A673 (cell line): ENCODE data around the gene MT4. TPM values are rescaled to one million over a fixed set of nuclear protein-coding genes. Genes with fewer than 3 reads are reported as not detected.

Source experiments
- BruUV-seq: library from RNA; stranded (reverse); fragments of 400-500 nt; replicated peaks from 2 replicates; lab custom pipeline; 2021; lab: Mats Ljungman, UMichigan
- CTCF ChIA-PET: fragments of 300-600 bp; sonication (Branson Sonifier 250); formaldehyde crosslinking; loops from one replicate; lab custom pipeline; 2022; ENCODE audit warnings: antibody characterized with exemption; lab: Charles Lee
- POLR2A ChIA-PET: fragments of 300-600 bp; sonication (Branson Sonifier 250); formaldehyde crosslinking; loops from one replicate; lab custom pipeline; 2022; ENCODE audit warnings: antibody characterized with exemption; ENCODE audit not compliant: low non-redundant PET; lab: Charles Lee
- DNase-seq: peaks from one replicate; pipeline ENCODE4 v3.0.0-alpha.2; 2015; ENCODE audit warnings: low spot score
- H3K27ac ChIP-seq: fragments of 200-600 bp; sonication (generic); 2 replicates; pipeline ENCODE4 v1.5.1; 2016; ENCODE audit warnings: mixed run types, low read depth, mild to moderate bottlenecking, mixed read lengths, antibody characterized with exemption, low read length; ENCODE audit not compliant: poor library complexity, severe bottlenecking
- H3K27me3 ChIP-seq: fragments of 200-600 bp; sonication (generic); replicated peaks from 2 replicates; pipeline ENCODE4 v1.6.1; 2017; ENCODE audit warnings: mixed run types, low read depth, mild to moderate bottlenecking, mixed read lengths, antibody characterized with exemption, low read length; ENCODE audit not compliant: insufficient read depth, poor library complexity
- H3K36me3 ChIP-seq: fragments of 200-600 bp; sonication (generic); 2 replicates; pipeline ENCODE4 v1.6.1; 2016; ENCODE audit warnings: mixed run types, mild to moderate bottlenecking, mixed read lengths, antibody characterized with exemption, low read length; ENCODE audit not compliant: insufficient read depth, poor library complexity, severe bottlenecking
- H3K4me1 ChIP-seq: fragments of 200-600 bp; sonication (generic); 2 replicates; pipeline ENCODE4 v1.6.1; 2017; ENCODE audit warnings: mixed run types, mild to moderate bottlenecking, mixed read lengths, antibody characterized with exemption, low read length; ENCODE audit not compliant: insufficient read depth, poor library complexity, severe bottlenecking
- H3K4me3 ChIP-seq: fragments of 200-600 bp; sonication (generic); 2 replicates; pipeline ENCODE4 v1.5.1; 2016; ENCODE audit warnings: low read depth, mixed run types, mild to moderate bottlenecking, mixed read lengths, low read length; ENCODE audit not compliant: poor library complexity, severe bottlenecking
- H3K9me3 ChIP-seq: fragments of 200-600 bp; sonication (generic); 2 replicates; pipeline ENCODE4 v1.6.1; 2016; ENCODE audit warnings: mixed run types, low read depth, mild to moderate bottlenecking, mixed read lengths, antibody characterized with exemption, low read length; ENCODE audit not compliant: poor library complexity, severe bottlenecking
- CTCF ChIP-seq: fragments of 300-800, 200-600 bp; sonication (generic); conservative IDR thresholded peaks from 2 replicates; pipeline ENCODE4 v1.5.1; 2017; ENCODE audit warnings: low read depth, mild to moderate bottlenecking, antibody characterized with exemption, low read length, moderate library complexity, mixed read lengths
- EZH2 ChIP-seq: fragments of 200-600 bp; sonication (generic); IDR thresholded peaks from 2 replicates; pipeline ENCODE4 v1.6.1; 2017; ENCODE audit warnings: borderline replicate concordance, low read depth, mild to moderate bottlenecking, mixed read lengths, antibody characterized with exemption, low read length; ENCODE audit not compliant: poor library complexity, severe bottlenecking
- intact Hi-C: fragments of 100-400 bp; cut with micrococcal nuclease; formaldehyde crosslinking; loops from one replicate; pipeline ENCODE4 v1.10.0; 2022; ENCODE audit not compliant: unreplicated experiment
- total RNA-seq: library from RNA; stranded (reverse); gene quantifications from 2 replicates; pipeline ENCODE4 v1.2.3, GENCODE V29; 2021

The MT4 gene
- total RNA-seq, 1 experiment from 2014 or later, result not detected

- Histone ChIP-seq H3K27me3 (no peaks in the 10 kb centered on the region), H3K4me3 (no peak overlapping the region), H3K4me1 (peaks cover 2% of the 10 kb centered on the region), H3K27ac (no peak overlapping the region), H3K9me3 (no peaks in the 10 kb centered on the region), H3K36me3 (no peaks in the 10 kb centered on the region)
- TF ChIP-seq EZH2 (no peak), CTCF (no peak)
- ChIA-PET POLR2A (interaction anchor here (0.7 kb wide), 1 partner anchor 167 kb away, joined by 3 read pairs; no protein-coding TSS in a partner anchor), CTCF (no interaction called here)
- intact Hi-C loops, result no loop called here
- BruUV-seq, result no TSS peak
- no peak for DNase-seq
These were observed 30.0 kb upstream of the MT4 start for GRCh38 chr16:56534847-56535383.

- Histone ChIP-seq H3K4me1 (no peaks in the 10 kb centered on the region), H3K27me3 (no peaks in the 10 kb centered on the region), H3K4me3 (no peak overlapping the region), H3K36me3 (no peaks in the 10 kb centered on the region), H3K9me3 (no peaks in the 10 kb centered on the region), H3K27ac (no peak overlapping the region)
- DNase-seq, result no peak
- CTCF ChIA-PET, result no interaction called here
- intact Hi-C loops, result no loop called here
- TF ChIP-seq CTCF, result no peak
- no peak for TF ChIP-seq EZH2
- no TSS peak for BruUV-seq
- POLR2A ChIA-PET, result no interaction called here
These were observed 26.5 kb upstream of the MT4 start for GRCh38 chr16:56538331-56538730.

GRCh38 chr16:56539656-56540055, 25.2 kb upstream of the MT4 start:
- Histone ChIP-seq H3K27me3 (no peaks in the 10 kb centered on the region), H3K36me3 (no peaks in the 10 kb centered on the region), H3K4me3 (no peak overlapping the region), H3K9me3 (no peaks in the 10 kb centered on the region), H3K4me1 (no peaks in the 10 kb centered on the region), H3K27ac (no peak overlapping the region)
- ChIA-PET CTCF (no interaction called here), POLR2A (no interaction called here)
- no TSS peak for BruUV-seq
- intact Hi-C loops, result no loop called here
- no peak for DNase-seq
- TF ChIP-seq CTCF, result no peak
- no peak for TF ChIP-seq EZH2
